Stimulated activated CD8-positive, alpha-beta memory T cell treated with anti-CD3 and anti-CD28 coated beads, Interleukin-15, amount 100 ng/mL, for 48 hours (primary cell): Measurements from ENCODE around the gene GNG4.

Experiments used
- DNase-seq, 2 donors: peaks; one replicate each; pipeline ENCODE4 v3.0.0-alpha.2; 2020; ENCODE audit warnings: low read depth in 2 of 2

Gene GNG4

GRCh38 chr1:235533476-235534168 lies 116.0 kb downstream of the GNG4 start:
- no peak for DNase-seq

DNA sequence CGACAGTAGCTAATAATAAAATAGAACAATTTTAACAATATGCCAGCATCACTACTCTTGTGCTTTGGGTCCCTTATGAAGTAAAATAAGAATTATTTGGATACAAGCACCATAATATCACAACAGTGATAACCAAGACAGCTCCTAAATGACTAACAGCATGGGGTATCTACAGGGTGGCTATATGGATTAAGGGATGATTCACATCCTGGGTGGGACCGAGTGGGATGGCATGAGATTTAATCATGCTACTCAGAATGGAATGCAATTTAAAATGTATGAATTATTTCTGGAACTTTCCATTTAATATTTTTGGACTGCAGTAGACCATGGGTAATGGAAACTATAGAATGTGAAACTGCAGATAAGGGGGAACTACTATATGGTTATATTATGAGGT lies 117.2 kb downstream of the GNG4 start:
- DNase-seq, result no peak

DNA sequence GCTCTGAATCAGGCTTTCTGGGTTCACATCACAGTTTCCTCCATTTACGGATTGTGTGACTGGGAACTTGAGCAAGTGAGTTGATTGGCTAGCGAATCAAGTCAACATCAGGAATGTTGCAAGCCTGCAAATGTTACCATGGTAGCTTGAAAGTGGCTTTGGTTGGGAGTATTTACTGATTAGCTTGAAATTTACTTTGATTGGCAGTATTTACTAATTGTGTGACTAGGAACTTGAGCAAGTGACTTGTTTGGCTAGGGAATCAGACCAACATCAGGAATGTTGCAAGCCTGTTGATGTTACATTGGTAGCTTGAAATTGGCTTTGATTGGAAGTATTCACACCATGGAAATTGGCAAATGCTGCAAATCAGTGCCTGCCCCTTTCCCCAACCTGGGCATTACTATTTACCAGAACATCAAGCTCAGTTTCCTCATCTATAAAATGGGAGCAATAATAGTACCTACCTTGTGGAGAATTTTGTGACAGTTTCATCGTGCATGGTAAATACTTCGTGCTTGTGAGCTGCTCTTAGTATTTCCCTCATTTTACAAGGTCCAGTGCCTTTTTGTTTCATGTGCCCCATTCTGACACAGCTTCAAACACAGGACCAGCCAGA lies 122.3 kb downstream of the GNG4 start:
- no peak for DNase-seq

DNA sequence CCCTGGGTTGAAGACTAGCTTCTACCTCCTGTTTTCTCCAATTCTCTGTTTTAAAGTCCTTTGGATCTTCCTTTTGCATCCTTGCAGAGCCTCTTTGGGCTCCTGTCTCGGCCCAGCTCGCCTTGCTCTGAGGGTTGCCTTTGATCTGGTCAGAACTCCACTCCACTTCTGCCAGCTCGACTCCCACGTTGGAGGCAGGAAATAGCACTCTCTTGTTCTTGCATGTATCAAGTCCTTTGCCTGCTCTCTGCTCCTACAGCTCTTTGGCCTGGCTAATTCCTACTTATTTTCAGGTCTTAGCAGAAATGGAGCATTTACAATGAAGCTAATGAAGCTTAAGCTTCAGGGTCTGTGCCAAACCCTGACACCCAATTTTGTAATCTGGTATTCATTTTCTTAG lies 124.3 kb downstream of the GNG4 start:
- DNase-seq, result no peak

DNA sequence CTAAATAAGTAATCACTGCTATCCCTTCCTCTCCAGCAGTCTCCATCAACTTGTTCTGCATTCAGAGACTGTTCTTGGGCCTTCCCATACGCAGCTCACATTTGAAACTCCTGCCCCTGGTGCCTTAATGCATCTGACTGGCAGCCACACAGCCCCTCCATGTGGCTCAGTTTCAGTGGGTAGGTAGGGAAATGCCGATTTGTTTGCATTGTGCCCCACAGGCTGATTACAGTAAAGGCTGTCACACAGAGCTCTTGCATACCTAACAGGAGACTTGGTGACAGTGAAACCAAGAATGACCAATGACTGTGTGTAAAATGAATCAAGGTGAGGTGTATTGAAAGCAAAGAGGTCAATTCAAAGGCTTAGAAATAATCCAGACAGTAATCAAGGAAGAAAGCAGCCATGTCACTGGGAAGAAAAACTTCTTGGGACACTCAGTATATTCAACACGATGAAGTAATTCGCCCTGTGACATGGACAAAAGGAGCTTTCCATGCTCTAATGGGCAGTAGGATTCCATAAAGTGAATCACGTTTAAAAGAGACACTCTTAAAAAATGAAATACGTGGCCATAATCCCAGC lies 132.6 kb downstream of the GNG4 start:
- DNase-seq, result no peak

- DNase-seq, result no peak
Measured at GRCh38 chr1:235515844-235516512, 133.6 kb downstream of the GNG4 start.

DNA sequence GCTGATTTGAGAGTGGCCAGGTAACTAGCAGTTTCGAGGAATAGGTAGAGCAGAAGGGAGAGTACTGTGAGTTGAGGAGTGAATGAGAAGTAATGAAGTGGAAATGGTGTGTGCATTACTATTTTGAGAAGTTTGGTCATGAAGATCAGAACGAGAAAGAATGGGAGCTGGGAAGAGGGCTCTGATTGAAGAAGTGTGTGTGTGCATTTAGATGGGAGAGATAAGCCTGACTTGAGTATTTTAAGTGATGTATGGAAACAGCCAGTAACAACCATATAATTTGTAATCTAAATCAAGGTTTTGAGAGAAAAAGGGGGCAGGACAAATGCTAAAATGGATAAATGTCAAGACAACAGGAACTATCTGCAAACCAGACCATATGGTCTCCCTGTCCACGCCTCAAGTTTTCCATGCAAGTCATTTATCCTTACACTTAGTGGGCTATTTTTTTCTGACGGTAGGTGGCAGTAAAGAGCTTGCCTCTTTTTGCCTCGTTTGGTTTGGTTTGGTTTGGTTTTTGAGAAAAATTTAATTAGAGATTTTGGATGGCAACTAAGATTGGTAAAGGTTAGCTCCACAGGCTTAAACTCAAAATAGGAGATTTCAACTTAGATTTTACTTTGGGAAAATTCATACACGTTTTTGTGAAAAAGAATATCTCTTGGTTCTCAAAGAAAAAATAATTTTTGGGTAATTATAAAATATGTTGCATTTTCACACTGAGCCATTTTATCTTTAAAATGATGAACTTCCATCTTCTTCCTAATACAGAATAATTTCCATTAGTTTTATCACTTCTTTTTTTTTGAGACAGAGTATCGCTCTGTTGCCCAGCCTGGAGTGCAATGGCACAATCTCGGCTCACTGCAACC lies 135.9 kb downstream of the GNG4 start:
- no peak for DNase-seq

DNA sequence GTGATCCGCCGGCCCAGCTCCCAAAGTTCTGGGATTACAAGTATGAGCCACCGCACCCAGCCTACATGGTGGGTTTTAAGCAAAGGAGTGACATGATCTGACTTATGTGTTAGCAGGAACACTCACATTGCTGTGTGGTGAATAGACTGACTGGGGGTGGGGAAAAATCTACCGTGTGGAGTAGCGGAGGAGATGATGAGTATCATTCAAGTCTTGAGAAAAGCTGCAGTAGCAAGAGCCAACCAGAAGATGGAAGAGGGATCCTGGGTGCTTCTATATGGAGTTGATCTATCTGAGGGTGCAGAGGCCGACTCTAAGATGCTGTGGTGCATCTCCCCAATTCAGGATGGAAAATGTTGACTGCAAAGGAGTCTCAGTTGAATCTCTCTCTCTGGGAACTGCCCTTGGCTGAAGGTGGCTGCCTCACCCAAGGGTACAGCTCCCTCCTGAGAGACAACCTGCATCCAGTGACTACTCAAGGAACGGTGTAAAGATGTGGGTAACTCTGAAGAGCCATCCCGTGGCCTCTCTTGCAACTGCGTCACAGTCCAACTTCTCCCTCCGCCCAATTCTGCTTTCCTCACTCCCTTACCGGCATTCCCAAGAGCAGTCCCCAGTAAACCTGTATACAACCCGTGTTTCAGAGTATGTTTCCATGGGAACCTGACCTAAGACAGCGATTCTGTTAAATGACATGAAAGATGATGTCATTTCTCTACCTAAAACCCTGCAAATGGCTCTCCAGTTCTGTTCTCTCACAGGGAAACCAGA lies 137.9 kb downstream of the GNG4 start:
- no peak for DNase-seq

GRCh38 chr1:235510823-235511222 lies 138.8 kb downstream of the GNG4 start:
- no peak for DNase-seq

GRCh38 chr1:235507623-235508022 lies 142.0 kb downstream of the GNG4 start:
- no peak for DNase-seq

DNA sequence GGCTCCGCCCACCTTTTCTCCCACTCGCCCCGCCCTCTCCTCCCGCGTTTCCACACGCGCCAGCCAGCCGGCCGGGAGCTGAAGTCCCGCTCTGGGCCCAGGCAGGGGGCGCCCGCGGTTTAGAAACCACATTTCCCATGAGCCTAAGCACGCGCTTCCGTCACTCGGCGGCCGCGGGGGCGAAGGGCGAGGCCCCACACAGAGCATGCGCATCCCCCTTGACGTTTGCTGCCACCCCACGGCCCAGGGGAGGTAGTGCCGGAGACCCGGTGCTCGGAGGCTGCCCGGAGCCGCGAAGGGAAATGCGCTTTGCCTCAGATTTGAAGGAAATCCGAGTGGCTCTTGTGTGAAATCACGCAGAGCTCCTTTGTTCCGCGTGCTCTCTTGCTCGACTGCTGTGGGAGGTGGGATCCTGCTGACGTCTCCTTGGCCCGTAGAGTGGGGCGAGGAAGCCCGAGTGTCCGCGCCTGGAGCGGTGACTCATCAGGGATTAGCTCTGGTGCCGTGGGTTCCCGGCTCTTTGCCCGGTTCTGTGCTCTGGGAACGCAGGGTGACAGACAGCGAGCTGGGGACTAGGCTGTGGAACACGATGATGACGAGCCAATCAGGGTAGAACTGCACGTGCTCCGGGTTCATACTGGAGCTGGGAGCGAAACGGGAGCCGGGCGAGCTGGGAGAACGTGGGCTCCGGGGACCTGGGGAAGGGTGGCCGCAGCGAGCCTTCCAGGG lies 144.9 kb downstream of the GNG4 start:
- DNase-seq, result peak; percentile 96 to 98

DNA sequence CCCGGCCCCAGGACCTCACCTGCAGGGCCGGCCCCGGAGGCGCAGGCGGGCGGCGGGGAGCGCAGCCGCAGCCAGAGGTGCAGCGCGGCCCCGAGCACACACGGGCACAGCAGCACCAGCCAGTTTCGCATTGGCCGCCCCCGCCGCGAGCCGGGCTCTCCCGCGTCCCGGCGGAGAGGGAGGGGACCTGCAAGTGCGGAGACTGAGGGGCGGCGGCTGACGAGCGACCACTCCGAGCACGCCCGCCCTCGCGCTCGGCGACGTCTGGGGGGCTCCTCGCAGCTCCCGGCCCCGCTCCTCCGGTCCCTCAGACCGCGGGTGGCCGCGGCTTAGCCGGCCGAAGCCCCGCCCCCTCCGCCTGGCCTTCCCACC lies 145.5 kb downstream of the GNG4 start, which contains the start of gene B3GALNT2:
Gene B3GALNT2 (minus strand): TSS at position 331 of the 372 bp plus-strand sequence. CDS start 200 bp downstream, at position 131.
- DNase-seq, result no peak

DNA sequence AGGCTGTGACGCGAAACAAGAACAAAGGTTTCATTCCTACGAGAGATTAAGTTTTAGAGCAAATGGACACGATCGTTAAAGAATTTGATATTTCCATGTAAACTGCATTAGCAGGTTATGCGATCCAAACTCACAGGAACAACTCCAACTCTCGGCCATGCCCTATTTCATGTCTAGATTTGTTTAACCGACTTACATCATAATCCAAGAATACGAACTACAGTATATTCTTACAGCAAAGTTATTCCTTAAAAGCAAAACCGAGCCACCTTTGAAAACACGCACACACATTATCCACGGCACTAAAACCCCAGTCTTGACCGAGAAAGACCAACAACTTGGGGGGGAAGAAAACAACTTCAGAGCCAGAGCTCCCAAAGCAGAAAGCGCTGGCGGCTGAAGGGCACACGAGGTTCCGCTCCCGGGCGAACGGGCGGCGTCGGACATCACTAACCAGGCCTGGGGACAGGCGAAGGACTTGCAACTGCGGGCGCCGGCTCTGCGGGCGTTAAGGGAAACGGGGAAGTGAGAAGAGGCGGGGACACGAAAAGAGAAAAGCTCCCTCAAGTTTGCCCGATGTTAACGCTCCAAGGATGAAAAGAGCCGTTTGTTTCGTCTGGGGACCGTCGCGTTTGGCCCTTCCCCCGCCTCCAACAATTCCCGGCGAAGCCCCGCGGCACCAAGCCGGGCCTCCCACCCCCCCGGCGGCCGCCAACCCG lies 146.0 kb downstream of the GNG4 start:
- DNase-seq, result no peak

DNA sequence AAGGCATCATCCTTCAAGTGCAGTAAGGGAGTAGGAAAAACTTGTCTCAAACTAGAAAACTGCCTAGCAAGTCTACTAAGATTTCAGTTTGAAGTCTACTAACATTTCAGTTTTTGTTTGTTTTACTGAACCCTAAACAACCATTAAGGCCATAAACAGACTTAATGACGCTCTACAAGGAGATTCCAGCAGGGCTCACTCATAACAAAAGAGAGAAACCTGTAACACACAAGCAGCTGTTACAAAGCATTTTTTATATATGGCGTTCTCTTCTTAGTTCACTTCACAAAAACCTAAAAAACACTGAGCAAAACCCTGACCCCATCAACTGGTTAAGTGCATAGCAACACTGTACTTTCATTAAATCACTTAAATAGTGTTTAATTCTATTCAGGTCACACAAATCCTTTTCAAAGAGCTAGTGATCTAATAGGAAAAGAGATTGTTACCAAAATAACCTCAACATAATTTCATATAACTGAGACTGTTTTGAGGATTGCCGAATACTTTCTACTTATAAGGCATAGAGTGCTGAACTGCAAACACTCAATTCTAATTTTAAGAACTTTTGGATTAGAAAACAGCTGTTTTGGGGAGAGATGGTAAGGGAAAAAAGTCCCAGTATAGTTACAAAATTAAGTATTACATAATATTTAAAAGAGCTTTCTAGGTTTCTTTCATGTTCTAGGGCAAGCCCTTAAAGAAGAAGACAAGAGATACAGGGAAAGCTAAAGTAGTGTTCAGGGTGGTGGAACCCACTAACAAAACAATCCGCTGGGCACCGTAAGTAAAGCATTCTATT lies 146.8 kb downstream of the GNG4 start:
- DNase-seq, result no peak

- no peak for DNase-seq
Measured at GRCh38 chr1:235500971-235501540, 148.5 kb downstream of the GNG4 start.
